Lung microvascular endothelial cell (primary cell): ENCODE results near the gene CEP95. TPM values are rescaled to one million over a fixed set of nuclear protein-coding genes. Genes with fewer than 3 reads are reported as not detected.
"Not testable (repeated sequence)": the region's sequence is repeated elsewhere in the genome, so short reads cannot be mapped to it uniquely, and the experiment has no call there.

ENCODE experiments used
- DNase-seq, 2 donors: peaks; one replicate each; pipeline versions ENCODE4 v3.0.0 to v3.0.0-alpha.2; 2010; ENCODE audit warnings: low read depth in 2 of 2
- total RNA-seq: library from RNA; depleted of rRNA; stranded (reverse); fragments of >200 nt; gene quantifications from 2 replicates; pipeline ENCODE4 v1.2.1, GENCODE V29; 2014

The CEP95 gene
- total RNA-seq = 13.5 and 16.1 TPM in 2 replicates

GRCh38 chr17:64506576-64507412, at the start of gene CEP95:
Gene CEP95 (plus strand): TSS chr17:64506977. CDS start chr17:64507098, 121 bp downstream.
- peak; percentile 98 for DNase-seq

DNA sequence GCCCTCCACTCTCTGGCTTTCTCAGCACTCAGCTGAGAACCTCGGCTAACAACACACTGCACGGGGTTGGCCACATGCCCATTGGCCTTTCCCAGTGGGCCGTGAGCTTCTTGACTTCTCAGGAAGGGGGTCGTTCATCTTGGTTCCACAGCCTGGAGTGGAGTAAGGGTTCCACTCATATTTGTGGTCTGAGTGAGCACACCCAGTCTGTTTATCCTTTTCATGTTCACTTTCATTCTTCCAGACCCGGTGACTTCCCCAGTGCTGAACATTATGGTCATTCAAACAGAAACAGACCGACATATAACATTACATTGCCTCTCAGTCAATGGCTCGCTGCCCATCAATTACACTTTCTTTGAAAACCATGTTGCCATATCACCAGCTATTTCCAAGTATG, 49.6 kb upstream of the CEP95 start:
- no peak for DNase-seq

- no peak for DNase-seq
Measured at GRCh38 chr17:64458756-64459155, 48.0 kb upstream of the CEP95 start.

GRCh38 chr17:64459284-64459747, 47.5 kb upstream of the CEP95 start:
- DNase-seq = peak in 1 of 2 donors; percentile 57

GRCh38 chr17:64459818-64460217, 47.0 kb upstream of the CEP95 start:
- not testable (repeated sequence) for DNase-seq

DNA sequence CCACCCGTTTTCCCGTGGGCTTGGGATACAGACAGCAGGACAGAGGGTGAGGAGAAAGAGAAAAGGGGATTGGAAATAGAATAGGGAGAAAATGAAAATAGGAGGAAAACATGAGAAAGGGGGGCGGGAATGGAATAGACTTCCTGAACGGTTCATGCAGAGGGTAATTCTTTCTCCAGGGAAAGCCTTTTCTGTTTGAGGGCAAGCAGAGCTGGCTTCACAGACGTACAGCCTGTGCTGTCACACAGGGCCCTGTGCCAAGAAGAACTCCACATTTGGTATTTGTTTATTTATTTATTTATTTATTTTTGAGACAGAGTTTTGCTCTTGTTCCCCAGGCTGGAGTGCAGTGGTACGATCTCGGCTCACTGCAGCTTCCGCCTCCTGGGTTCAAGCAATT, 45.8 kb upstream of the CEP95 start:
- peak; percentile 13 to 37 for DNase-seq

DNA sequence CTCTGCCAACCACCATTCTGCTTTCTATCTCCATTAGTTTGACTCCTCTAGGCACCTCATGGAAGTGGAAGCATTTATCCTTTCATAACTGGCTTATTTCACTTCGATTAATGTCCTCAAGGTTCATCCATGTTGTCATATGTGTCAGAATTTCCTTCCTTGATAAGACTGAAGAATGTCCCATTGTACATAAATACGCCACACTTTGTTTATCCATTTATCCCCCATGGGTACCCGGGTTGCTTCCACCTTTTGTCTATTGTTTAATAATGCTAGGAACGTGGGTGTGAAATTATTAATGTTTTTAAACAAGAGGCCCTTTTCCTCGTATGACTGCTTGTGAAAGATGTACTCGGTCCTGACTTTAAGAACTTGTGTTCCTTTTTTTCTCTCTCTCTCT, 45.0 kb upstream of the CEP95 start:
- DNase-seq = peak; percentile 20 to 58

- DNase-seq = no peak
Measured at GRCh38 chr17:64466019-64466735, 40.6 kb upstream of the CEP95 start.

DNA sequence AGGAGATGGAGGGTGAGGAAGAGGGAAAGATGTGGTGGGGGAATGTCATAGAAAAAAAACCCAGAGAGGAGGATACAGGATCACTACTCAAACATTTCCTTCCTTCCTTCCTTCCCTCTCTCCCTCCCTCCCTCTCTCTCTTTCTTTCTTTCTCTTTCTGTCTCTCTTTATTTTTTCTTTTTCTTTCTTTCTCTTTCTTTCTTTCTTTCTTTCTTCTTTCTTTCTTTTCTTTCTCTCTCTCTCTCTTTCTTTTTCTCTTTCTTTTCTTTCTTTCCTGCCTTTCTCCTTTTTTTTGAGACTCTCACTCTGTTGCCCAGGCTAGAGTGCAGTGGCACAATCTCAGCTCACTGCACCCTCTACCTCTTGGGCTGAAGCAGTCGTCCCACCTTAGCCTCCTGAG, 39.9 kb upstream of the CEP95 start:
- DNase-seq = not testable (repeated sequence)

- DNase-seq = no peak
Measured at GRCh38 chr17:64470625-64471024, 36.2 kb upstream of the CEP95 start.

- DNase-seq = no peak
Measured at GRCh38 chr17:64471440-64471839, 35.3 kb upstream of the CEP95 start.

DNA sequence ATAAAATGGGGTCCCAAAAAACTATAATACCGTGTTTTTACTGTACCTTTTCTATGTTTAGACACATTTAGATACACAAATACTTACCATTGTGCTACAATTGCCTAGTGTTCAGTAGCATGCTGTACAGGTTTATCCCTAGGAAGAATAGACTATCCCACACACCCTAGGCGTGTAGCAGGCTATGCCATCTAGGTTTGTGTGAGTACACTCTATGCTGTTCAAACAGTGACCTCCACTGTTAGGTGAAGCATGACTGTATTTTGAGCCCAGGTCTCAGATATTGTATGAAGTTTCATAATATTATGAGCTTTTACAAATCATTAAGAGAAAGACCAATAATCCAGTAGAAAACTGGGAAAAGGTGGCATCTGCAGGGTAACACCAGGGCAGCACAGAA, 34.2 kb upstream of the CEP95 start:
- no peak for DNase-seq

DNA sequence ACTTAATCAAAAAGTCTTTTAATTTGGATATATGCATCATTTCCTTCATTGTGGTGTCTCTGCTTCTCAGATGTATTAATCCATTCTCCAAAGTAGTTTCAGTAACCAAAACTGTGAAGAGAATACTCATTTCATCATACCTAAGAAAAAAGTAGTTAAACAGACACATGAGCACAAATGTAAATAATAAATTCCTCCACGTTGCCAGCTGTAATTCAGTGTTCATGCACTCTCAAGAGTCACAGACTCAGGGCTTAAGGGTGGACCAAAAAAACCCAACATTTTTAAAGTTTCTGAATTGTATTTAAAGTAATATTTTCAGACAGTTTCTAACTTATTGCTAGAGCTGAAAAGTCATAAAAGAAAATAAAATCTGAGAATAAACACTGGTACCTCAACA, 28.9 kb upstream of the CEP95 start:
- DNase-seq = no peak

DNA sequence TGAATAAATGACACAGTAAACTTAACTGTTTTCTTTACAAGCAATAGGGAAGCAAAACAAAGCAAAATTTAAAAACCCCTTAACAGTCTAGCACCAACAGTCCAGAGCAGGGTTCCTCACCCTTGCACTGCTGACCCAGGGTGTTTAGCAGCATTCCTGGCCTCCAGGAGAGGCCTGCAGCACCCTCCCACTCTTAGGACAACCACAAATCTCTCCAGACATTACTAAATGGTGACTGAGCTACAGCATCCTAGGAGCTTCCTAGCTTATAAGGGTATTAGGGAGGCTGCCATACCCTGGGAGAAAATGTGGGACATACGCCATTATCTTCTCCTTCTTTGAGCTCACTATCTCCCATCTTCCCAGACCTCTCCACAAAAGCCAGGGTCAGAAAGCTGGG, 25.8 kb upstream of the CEP95 start:
- no peak for DNase-seq

DNA sequence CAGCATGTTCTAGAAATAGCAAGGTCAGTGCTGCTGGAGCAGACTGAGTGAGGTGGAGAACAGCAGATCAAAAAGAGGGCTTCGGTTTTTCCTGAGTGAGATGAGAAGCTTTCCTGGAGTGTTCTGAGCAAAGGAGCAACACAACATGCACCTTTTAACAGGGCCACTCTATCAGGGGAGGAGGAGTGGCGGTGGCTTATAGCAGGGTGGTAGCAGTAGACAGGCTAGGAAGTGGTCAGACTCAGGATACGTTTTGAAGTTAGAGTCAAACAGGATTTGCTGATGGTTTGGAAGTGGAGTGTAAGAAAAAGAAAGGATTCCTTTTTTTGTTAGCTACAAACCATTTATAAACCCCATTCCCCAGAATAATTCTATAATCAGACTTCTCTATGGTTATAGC, 22.4 kb upstream of the CEP95 start:
- no peak for DNase-seq

DNA sequence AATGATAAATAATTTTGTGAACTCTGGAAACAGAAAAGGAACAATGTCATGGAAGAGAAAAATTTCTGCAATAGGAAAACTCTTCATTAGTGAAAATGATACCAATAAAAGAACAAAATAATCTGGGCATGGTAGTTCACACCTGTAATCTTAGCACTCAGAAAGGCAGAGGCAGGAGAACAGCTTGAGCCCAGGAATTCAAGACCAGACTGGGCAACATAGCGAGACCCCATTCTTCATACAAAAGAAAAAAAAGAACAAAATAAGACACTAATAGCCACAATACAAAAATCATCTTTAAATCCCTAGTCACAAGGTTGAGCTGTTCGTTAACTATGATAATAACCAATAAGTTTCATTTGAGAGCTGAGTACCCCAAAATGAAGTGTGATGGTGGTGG, 18.5 kb upstream of the CEP95 start:
- DNase-seq = no peak

DNA sequence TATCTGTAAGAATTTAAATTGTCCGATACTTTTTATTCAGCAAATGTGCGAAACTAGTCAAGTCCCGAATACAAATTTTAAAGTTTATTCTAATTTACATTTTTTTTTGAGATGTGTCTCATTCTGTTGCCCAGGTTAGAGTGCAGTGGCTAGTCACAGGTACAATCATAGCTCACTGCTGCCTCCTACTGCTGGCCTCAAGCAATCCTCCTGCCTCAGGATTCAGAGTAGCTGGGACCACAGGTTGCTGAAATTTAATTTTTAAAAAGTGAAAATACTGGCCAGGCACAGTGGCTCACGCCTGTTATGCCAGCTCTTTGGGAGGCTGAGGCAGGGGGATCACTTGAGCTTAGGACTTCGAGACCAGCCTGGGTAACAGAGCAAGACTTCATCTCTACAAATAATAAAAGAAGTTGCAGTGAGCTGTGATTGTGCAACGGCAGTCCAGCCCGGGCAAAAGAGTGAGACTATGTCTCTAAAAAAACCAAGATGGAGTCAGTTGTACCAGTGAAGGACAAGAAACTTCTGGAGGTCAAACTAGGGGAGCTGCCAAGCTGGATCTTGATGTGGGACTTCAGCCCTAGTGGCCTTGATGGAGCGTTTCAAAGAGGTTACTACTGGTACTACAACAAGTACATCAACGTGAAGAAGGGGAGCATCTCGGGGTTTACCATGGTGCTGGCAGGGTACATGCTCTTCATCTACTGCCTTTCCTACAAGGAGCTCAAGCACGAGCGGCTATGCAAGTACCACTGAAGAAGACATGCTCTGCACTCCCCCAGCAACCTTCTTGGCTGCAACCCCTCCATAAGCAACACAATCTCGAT, 15.5 kb upstream of the CEP95 start:
- DNase-seq = peak; percentile 69 to 77

GRCh38 chr17:64491994-64492393, 14.8 kb upstream of the CEP95 start:
- no peak for DNase-seq

DNA sequence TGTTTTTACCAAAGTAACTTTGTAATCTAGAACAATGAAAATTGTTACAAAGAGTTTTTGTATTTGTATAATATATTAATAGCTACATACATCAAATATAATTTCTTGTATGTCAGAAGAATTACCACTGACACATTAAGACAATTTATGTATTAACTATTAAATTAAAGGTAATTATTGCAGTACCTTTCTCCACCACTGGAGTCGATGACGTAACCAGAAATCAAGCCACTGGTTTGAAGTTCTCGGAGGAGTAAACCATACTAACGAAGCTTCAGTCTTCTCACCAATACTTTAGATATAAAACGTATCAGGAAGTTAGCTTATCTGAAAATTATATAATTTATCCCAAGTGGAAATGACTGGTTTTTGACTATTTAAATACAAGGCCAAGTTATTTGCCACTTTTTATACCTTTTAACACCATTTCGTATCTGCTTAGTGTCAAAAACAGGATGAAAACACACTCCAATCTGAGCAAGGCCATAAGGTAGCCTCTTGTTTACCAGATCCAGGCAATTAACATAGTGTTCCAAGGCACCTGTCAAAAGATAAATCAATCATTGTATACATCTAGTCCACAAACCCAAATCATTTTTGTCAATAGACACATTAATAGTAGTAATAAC, 14.2 kb upstream of the CEP95 start:
- DNase-seq = peak; percentile 32 to 52

GRCh38 chr17:64494121-64494520, 12.7 kb upstream of the CEP95 start:
- no peak for DNase-seq

GRCh38 chr17:64495300-64495699, 11.5 kb upstream of the CEP95 start:
- DNase-seq = not testable (repeated sequence)
